ENCODE results near the gene PAPPA2. TPM values are rescaled to one million over a fixed set of nuclear protein-coding genes. Genes with fewer than 3 reads are reported as not detected.

PAPPA2 gene
- total RNA-seq, 3 donors from 2014 or later (not counting 1 experiment from before 2014, with no cell fraction given) = 0.48 TPM; not detected in 2

GRCh38 chr1:176529395-176530090 lies 66.6 kb downstream of the PAPPA2 start:
- 77% methylated on average over 7 of the region's 7 CpGs for WGBS (ENCODE audit: insufficient coverage)
- Mint-ChIP-seq H3K4me1 (no peaks in the 10 kb centered on the region), H3K27me3 (ENCODE audit: low read depth in 2 of 2) (no peaks in the 10 kb centered on the region), H3K4me3 (no peak overlapping the region), H3K9me3 (peaks cover 4 to 10% of the 10 kb centered on the region in 2 donors), H3K27ac (no peak overlapping the region), H3K36me3 (no peaks in the 10 kb centered on the region)
- no peak for TF ChIP-seq CTCF (IDR thresholded peaks at IDR 0.05)
- Histone ChIP-seq H3K9me3 (ENCODE audit: control insufficient read depth, insufficient read depth, low read length) (no peaks in the 10 kb centered on the region), H3K4me1 (ENCODE audit: control insufficient read depth, insufficient read depth, low read length) (no peaks in the 10 kb centered on the region), H3K36me3 (ENCODE audit: control insufficient read depth, insufficient read depth, low read length) (no peaks in the 10 kb centered on the region), H3K27ac (ENCODE audit: low read length) (no peak overlapping the region), H3K27me3 (ENCODE audit: control insufficient read depth, insufficient read depth, low read length) (no peaks in the 10 kb centered on the region), H3K4me3 (ENCODE audit: low read length) (no peak overlapping the region)
- intact Hi-C loops (cut with micrococcal nuclease) = no loop called here
- DNase-seq (no peak), ATAC-seq (no peak)

- Mint-ChIP-seq H3K9me3 (peaks cover 4 to 10% of the 10 kb centered on the region in 2 donors), H3K36me3 (no peaks in the 10 kb centered on the region), H3K4me3 (no peak overlapping the region), H3K27me3 (ENCODE audit: low read depth in 2 of 2) (no peaks in the 10 kb centered on the region), H3K27ac (no peak overlapping the region), H3K4me1 (no peaks in the 10 kb centered on the region)
- DNase-seq (no peak), ATAC-seq (no peak)
- Histone ChIP-seq H3K9me3 (ENCODE audit: control insufficient read depth, insufficient read depth, low read length) (no peaks in the 10 kb centered on the region), H3K36me3 (ENCODE audit: control insufficient read depth, insufficient read depth, low read length) (no peaks in the 10 kb centered on the region), H3K4me3 (ENCODE audit: low read length) (no peak overlapping the region), H3K27ac (ENCODE audit: low read length) (no peak overlapping the region), H3K4me1 (ENCODE audit: control insufficient read depth, insufficient read depth, low read length) (no peaks in the 10 kb centered on the region), H3K27me3 (ENCODE audit: control insufficient read depth, insufficient read depth, low read length) (no peaks in the 10 kb centered on the region)
- no peak for TF ChIP-seq CTCF (IDR thresholded peaks at IDR 0.05)
- intact Hi-C loops (cut with micrococcal nuclease) = no loop called here
- 88% methylated on average over 1 of the region's 2 CpGs for WGBS (ENCODE audit: insufficient coverage)
These were observed 68.1 kb downstream of the PAPPA2 start for GRCh38 chr1:176531036-176531435.

- Mint-ChIP-seq H3K4me3 (no peak overlapping the region), H3K27ac (no peak overlapping the region), H3K27me3 (ENCODE audit: low read depth in 2 of 2) (no peaks in the 10 kb centered on the region), H3K9me3 (peaks cover 4 to 9% of the 10 kb centered on the region in 2 donors), H3K36me3 (no peaks in the 10 kb centered on the region), H3K4me1 (no peaks in the 10 kb centered on the region)
- DNase-seq = no peak
- Histone ChIP-seq H3K4me1 (ENCODE audit: control insufficient read depth, insufficient read depth, low read length) (no peaks in the 10 kb centered on the region), H3K36me3 (ENCODE audit: control insufficient read depth, insufficient read depth, low read length) (no peaks in the 10 kb centered on the region), H3K4me3 (ENCODE audit: low read length) (no peak overlapping the region), H3K9me3 (ENCODE audit: control insufficient read depth, insufficient read depth, low read length) (no peaks in the 10 kb centered on the region), H3K27me3 (ENCODE audit: control insufficient read depth, insufficient read depth, low read length) (no peaks in the 10 kb centered on the region), H3K27ac (ENCODE audit: low read length) (no peak overlapping the region)
- 72% methylated on average over 16 of the region's 16 CpGs for WGBS (ENCODE audit: insufficient coverage)
- no peak for TF ChIP-seq CTCF (IDR thresholded peaks at IDR 0.05)
- intact Hi-C loops (cut with micrococcal nuclease) = no loop called here
- ATAC-seq = no peak
These were observed 69.2 kb downstream of the PAPPA2 start for GRCh38 chr1:176531921-176532897.

All from natural killer cell (primary cell).